ENCODE data around the gene STK33.

- TF ChIP-seq RAD21 (conservative IDR thresholded peaks at IDR 0.05) (no peak), TAF1 (IDR thresholded peaks at IDR 0.05; ENCODE audit: low read depth) (no peak), CTCF (IDR thresholded peaks at IDR 0.05; ENCODE audit: poor library complexity, severe bottlenecking) (no peak), EP300 (conservative IDR thresholded peaks at IDR 0.05; ENCODE audit: poor library complexity, severe bottlenecking) (no peak), EZH2 (IDR thresholded peaks at IDR 0.05; ENCODE audit: borderline replicate concordance, insufficient read depth, low read length, poor library complexity, severe bottlenecking) (no peak), REST (IDR thresholded peaks at IDR 0.05; ENCODE audit: borderline replicate concordance) (no peak), MXI1 (conservative IDR thresholded peaks at IDR 0.05; ENCODE audit: poor library complexity, severe bottlenecking) (no peak), POLR2AphosphoS5 (IDR thresholded peaks at IDR 0.05) (no peak)
These were observed 29.5 kb downstream of the STK33 start for GRCh38 chr11:8564526-8564925.

Measured in neural cell (in vitro differentiated cells).